NCI-H1048 (cell line): Measurements from ENCODE around the gene ANKRD13D.

Experiments
- DNase-seq: peaks from one replicate; lab custom pipeline; 2025; lab: John Stamatoyannopoulos, UW

ANKRD13D gene

DNA sequence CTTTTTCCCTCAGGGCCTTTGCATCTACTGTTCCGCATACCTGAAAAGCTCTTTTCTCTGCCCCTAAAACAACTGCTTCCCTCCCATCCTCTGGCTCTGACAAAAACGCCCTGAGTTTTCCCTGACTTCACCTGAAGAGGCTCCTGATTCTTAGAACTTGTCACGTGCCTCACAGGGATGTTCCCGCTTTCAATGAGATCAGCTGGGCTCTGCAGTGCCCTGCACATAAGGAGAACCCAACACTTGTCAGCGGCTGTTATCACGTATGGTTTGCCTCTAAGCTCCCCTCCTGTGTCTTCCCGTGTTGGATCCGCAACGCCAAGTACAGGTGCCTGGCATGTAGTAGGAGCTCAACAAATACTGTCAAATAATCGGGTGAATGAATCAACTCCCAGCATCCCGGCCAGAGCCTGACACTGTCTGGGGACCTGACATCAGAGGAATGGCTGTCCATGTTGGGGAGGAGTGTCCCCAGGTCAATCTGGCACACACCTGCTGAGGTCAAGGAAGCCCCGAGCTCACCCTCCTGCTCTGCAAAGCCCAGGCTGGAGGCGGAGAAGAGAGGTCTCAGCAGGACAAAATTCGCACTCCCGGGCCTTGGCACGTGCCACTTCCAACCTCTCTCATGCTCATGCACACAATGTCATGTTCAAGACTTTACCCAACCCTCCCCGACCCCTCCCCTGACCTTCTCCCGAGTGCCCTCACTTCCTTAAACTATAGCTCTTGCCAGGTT lies 27.0 kb upstream of the ANKRD13D start:
- DNase-seq, result no peak

DNA sequence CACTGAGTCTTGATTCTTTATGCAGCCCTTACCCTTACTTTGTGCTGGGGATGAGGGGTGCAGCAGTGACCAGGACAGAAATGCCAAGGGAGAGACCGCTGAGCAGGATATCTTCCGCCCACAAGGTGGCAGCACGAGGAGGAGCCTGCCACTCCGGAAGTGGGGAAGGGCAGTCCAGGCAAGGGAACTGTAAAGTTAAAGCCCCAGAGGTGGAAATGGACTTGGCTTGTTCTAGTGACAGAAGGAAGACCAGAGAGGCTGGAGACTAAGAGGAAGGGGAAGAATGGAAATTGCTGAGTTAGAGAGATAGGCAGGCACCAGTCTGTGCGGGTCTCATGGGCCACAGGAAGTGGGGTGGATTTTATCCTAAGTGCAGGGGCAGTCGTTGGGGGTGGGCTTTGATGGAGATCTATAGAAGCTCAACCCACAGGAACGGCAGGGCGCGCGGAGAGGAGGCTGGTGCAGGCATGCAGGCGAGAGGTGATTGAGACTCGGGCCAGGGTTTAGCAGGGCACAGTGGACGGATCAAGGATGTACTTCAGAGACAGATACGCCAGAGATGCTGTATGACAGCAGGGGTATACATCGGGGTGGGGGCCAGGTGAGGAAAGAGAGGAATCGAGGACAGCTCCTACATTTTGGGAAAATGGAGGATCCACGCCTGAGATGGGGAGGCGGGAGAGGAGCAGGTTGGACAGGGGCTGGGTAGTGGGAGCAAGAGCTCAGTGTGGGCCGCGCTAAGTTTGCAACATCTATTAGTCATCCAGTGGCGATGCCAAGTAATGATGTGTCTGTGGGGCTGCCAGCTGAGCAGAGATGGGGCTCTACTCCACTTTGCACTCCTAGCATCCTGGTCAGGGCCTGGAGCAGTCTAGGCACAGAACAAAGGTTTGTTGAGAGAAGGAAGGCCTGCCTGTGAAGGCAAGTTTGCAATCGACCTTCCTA lies 26.1 kb upstream of the ANKRD13D start:
- peak; percentile 11 for DNase-seq

DNA sequence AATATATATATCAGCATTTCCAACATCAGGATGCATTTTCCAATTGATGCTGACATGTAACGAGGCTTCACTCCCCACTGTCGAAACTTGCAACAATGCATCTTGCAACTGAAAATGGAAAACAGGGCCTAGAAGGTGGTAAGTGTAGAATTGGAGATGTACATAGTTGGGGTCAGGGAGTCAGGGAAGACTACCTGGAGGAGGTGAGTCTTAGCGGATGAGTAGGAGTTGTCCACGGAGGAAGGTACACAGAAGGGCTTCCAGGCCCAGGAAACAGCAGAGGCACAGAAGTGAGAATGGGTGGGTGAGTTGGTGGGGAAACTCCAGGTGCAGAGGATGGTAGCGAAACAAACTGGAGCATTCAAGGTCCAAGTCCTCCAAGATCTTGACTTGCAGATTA lies 24.8 kb upstream of the ANKRD13D start:
- DNase-seq, result no peak

DNA sequence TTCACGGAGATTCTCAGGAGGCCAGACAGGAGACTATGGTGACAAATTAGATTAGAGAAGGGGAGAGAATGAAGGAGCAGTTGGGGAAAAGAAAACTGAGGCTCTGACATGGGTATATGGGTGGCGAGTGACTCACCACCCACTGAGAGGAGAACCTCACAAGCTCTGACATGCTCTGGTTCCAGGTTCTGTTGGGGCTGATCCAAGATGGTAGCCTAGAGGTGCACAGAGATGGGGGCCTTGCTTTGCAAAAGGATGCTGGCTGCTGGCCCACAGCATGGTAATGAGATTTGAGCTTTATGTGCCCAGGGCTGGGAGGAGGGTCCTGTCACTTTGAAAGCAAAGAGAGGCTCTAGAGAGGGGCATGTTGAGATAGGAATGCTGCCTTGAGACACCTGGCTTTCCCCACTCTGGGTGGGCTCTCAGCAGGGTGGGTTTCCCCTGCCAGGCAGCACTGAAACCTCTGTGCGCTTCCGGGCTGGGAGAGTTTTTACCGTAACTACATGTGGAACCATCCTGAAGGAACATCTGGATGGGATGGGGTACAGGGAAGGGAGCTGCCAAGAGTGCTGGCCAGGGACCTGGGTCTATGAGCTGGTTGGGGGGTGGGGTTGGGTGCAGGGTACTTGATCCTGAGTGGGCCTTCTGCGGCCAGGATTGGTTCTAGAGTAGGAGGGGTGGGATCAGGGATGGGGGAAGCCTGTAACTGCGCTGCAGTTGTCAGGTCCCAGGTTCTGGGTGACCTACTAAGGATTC lies 24.0 kb upstream of the ANKRD13D start:
- DNase-seq, result no peak

DNA sequence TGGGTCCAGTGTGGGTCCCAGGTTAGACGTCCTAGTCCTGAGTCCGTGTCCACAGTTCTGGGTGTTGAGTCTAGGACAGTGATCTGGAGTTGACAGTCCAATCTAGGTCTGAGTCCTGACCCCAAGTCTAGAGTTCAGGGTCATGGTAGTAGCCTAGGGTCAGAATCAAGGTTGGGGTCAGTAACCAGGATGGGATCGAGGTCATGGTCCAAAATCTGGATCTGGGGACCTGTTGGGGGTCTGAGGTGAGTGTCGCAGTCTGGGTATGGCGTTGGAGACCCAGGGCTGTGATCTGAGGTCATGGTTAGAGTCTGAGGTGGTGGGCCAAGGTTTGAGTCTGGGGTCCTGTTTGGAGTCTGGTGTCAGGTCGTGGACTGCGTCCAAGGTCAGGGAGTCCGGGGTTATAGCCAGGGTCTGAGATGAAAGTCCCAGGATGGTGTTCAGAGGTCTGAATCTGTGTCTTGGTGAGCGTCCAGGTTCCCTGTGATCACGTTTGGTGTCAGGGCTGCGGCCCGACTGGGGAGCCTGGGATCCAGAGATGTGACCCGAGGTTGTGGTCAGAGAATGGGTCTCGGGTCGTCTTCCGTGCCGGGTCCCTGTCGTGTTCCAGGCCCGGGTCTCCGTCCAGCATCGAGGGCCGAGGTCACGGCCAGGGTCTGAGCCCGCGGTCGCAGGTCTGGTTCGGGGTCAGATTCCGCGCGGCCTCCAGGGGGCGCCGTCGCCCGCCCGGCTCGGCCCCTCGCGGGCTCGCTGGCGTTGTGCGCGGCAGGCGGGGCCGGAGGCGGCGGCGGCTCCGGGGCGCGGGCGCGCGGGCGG lies 23.3 kb upstream of the ANKRD13D start:
- DNase-seq, result no peak

DNA sequence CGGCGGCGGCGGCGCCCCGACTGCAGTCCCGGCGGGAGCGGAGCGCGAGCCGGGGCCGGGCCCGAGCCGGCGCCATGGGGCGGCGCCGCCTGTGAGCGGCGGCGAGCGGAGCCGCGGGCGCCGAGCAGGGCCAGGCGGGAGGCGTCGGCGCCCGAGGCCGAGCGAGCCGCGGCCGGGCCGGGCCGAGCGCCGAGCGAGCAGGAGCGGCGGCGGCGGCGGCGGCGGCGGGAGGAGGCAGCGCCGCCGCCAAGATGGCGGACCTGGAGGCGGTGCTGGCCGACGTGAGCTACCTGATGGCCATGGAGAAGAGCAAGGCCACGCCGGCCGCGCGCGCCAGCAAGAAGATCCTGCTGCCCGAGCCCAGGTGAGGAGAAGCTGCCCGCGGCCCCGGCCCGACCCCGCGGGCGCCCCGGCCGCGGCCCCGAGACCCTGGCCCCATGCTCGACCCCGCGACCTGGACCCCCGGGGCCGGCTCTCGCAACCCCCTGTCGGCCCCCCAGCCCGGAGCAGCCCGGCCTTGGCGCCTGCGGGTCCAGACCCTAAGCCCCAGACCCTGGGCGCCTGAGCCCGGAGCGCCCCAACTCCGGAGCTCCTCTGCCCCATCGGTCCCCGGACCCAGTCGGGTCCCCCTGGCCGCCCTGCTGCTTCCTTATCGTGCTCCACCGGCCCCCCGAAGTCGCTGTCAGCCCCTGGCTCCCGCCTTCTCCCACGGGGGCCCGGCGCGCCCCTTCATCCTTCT lies 22.5 kb upstream of the ANKRD13D start, which contains the start of gene GRK2:
Gene GRK2 (plus strand): TSS at position 25 of the 739 bp plus-strand sequence. CDS start 227 bp downstream, at position 252.
- DNase-seq, result peak; percentile 28

DNA sequence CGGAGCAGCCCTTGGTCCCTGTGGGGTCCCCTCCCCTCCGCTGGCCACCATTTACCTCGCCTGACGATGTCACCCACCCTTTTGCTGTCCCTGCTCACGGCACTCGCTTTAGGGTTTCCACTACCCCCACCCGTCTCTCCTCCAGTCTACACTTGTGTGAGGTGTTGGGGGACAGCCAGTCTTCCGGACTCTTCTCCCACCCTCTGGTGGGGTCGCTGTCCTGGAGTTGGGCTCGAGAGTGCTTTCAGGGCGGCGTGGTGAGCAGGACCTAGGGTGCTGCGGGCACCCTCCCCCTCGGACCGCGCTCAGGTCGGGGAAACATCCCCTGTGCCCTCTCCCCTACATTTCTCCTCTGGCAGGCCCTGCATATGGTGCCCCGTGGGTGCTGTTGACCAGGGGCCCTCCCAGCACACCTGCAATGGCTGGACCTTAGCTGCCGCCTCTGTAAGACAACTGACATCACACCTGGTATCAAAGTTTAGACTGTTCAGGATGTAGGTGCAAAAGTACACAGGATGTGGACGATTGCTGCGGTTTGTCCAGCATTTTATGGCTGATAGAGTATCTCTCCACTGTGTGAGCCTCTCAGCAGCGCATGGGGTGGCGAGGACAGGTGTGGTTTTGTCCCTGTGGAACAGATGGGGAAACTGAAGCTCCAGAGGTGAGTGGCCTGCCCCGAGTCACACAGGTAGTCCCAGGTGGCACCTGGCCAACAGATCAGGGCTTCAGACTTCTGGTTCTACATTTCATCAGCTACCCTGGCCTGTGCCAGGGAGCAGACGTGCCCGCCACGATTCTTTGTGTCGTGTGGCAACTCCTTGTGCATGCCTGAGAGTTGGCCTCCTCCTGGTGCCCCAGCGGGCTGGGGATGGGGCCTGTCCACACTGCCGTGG lies 21.7 kb upstream of the ANKRD13D start:
- DNase-seq, result no peak

DNA sequence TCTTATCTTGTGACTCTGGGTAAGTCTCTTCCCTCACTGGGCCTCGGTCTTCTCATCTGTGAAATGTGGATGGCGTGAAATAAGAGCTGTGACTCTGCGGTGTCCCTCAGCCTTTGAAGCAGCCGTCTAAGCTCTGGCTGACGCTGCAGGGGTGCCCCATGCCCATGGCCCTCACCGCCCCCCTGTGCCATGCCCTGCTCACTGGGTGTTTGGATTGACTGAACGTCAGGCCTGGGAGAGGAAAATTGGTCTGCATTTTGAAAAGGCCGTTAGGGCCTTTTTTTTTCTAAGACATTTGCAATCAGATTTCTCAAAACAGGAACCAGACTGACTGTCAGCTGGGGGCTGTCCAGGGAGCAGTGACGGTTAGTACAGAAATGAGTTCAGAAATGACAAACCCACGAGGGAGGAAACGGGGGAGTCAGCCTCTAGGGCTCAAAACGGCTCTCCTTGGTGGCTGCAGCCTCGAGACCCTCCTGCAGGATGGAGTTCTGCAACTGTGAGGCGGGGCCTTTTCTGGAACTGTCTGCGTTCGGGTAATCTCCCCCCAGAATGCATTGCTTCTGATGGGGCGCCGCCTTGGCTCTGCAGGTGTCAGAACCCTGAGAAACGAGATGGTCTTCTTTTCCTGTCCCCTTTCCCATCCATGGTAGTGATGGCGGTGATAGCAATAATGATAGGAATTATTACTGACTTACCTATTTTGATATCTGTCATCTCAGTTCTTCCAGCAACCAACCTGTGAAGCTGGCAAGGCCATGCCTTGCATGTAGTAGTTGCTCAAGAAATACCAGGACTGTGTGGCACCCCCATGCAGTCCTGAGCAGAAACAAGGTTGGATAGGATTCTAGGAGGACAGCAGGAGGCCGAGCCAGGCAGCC lies 20.8 kb upstream of the ANKRD13D start:
- DNase-seq, result no peak

DNA sequence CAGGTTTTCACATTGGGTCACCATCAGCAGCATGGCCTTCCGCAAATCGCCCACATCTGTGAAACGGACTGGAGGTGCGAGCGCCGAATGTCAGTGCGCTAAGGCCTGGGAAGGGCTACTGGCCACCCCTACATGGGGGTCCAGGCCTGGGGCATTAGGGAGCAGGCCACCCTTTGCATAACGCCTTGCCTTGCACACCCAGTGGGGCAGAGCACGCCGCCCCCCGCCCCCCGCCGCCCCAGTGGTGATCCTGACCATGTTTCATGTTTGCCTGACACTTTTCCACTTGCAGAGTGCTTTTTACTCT lies 20.2 kb upstream of the ANKRD13D start:
- DNase-seq, result no peak

DNA sequence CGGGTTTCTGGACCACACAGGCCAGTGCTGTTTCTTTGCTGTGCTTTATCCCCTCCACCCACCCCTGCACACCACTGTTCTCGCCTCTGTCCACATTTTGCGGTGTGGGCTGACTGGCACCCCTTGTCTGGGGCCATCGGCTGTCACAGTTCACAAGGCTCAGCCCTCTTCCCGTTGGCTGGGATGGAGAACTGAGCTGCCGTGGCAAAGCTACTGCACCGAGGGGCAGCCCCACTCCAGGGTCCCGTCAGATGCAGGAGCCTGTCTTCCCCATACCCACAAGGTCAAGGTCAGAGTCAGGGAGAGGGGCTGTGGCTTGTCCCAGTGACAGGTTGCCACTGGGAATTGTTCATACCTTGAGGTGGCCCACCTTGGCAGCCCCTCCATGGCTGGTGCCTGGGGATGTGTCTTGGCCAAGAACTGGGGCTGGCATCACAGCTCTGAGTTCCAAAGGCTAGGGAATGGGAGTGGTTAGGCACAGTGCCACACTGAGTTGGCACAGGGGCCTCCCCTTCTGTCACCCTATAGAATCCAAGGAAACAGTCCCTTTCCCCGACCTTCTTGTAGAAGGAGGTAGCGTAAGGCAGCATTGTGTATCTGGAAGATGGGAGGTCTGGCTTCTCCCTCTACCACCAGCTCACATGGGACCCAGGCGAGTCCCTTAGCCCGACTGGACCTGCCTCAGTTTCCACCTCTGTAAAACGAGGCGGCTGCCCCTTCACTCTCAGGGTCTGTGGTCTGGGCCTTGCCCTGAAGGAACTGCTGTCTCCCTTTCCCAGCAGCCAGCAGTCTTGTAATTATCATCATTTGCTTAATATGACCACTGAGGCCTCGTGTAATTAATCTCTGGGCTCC lies 19.5 kb upstream of the ANKRD13D start:
- no peak for DNase-seq

DNA sequence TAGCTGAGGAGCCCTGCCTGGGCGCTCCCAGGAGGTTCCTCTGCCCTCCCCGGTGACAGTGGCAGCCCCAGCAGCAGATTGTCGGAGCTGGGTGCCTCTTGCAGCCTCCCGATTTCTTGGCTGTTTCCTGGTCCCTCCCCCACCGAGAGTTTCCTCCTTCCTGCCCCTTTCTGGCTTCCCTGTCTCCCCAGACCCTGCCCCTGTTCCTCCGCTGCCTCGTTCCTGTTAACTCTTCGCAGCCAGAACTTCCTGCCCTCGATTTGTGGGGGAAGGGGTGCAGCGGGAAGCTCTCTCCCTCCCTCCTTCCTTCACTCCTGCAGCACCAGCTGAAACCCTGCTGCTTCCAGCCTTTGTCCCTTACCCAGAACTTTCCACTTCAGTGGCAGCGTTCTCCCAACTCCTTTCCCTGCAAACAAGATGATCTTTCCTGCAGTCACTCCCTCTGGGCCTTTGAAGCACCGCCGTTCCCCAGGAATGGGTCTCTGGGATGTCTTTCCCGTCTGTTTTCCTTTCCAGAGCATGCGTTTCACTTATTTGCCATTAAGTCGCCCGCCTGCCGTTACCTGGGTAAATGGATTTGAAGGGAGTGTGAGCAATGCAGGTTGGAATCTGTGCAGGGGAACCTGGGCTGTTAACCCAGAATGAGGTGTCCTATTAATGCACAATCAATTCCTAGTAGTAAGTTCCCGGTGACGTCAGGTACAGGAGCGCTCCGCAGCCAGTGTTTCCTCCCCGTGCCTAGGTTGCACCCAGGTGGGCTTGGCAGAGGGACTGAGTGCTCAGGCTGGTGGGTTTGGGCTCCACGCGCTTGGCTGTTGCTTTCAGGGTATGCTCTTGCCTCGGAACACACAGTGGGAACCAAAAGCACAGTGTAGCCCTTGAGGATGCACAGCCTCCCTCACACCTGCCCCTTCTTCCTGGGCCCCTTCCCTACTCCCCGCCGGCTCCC lies 18.6 kb upstream of the ANKRD13D start:
- no peak for DNase-seq

DNA sequence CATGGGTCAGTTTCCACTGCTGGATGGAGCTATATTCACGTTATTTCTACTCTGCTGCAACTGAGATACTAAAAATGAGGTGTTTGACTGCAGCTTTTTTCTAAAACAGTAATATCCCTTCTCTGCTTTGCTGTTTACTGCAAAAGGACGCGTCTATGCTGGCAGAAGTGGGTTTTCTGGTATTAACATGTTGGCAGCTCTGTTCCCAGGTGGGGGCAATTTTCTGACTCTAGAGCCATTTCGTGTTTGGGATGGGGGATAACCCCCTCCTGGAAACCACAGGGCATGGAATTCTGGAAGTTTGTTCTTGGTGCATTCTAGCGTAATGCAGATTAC lies 17.9 kb upstream of the ANKRD13D start:
- DNase-seq, result no peak

DNA sequence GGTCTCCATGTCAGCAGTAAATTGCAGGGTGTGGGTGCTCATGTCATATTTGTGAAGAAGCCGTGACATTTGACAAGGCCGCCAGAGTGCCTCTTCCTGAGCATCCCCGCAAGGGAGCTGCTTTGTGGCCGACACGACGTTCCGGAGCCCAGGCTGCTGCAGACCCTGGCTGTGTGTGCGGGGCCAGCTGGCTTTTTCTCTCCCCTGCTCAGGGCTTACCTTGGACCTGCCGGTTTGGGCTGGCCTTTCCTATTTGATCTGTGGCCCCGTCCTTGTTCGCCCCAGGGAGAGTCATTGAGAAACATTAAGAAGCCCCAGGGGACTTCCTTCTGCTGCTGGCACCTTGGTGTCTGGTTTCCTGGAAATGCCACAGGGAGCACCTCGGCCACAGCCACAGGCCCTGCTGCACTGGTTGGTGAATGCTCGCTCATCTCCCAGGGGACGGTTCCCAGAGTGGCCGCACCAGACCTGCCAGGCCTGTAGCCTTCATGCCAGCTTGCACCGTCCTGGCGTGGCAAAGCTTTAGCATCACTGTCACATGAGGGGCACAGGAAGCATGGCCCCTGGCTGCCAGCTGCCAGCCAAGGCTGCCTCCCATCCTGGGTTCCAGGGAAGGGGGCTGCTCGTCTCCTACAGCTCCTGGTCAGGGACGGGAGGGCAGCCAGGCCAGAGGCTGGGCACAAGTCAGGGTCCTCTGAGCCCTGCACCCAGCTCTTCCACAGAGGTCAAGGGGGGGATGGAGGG lies 17.4 kb upstream of the ANKRD13D start:
- DNase-seq, result no peak

DNA sequence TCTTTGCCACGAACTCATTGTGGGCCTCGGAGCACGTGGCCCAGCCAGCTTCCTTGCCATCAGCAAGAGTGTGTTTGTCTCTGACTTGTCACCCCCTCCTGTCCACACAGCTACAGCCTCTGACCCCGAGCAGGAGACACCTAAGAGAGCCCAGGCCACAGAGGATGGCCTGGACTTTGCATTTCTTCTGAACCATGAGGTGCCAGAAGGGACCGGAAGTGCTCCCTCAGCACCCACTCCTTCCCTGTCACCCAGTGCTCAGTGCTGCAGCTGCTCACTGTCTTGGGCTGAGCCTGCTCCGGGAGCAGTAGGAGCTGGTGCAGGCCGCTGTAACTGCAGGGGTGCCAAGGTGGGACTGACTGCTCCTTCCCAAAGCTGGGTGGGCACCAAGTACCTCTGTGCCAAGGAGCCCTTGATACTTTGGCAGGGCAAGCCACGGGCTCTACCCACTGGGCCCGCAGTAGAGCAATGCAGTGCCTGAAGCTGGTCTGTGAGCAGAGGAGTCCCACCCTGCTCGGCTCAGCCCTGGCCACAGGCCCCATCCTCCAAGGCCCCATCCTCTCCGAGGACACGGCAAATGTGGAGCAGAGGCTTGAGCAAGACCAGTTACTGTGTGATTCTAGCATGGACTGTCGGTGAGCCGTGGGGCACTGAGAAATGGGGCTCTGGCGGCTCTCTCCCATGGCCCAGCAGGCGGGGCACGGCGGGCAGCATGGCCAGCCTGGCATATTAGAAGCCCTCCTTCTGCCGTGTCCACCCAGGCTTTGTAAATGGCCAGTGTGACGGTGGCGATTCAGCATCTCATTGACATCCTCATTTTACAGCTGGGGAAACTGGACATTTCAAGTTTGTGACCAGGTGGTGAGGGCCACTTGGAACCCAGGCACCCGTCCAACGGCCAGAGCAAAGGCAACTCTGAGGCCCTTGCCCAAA lies 16.5 kb upstream of the ANKRD13D start:
- no peak for DNase-seq
